Keratinocyte (primary cell): ENCODE results near the gene CEP20. TPM values are rescaled to one million over a fixed set of nuclear protein-coding genes. Genes with fewer than 3 reads are reported as not detected.

Experiments
- DNase-seq: peaks from one replicate; pipeline ENCODE4 v3.0.0-alpha.2; 2011; ENCODE audit warnings: low read depth, missing footprints, low spot score
- FAIRE-seq: peaks from 2 replicates; lab custom pipeline; 2011; peaks lifted over from hg19 to GRCh38; lab: Jason Lieb, UNC
- H2AFZ ChIP-seq: 2 replicates; pipeline ENCODE4 v1.6.0; 2012; ENCODE audit warnings: low read length, control low read depth, inconsistent platforms; ENCODE audit not compliant: control insufficient read depth
- H3K27ac ChIP-seq: 2 replicates; pipeline ENCODE4 v1.5.1; 2011; ENCODE audit warnings: low read length; ENCODE audit not compliant: control insufficient read depth, insufficient read depth
- H3K27me3 ChIP-seq: 3 replicates; pipeline ENCODE4 v1.6.0; 2011; ENCODE audit warnings: low read length; ENCODE audit not compliant: control insufficient read depth, insufficient read depth; ENCODE audit errors: extremely low read depth
- H3K36me3 ChIP-seq, 2 experiments: 2 replicates in 1 of 2; 3 replicates in 1 of 2; pipeline ENCODE4 v1.5.1; 2011; ENCODE audit warnings: low read length in 2 of 2, mild to moderate bottlenecking in 1 of 2; ENCODE audit not compliant: control insufficient read depth in 2 of 2, insufficient read depth in 2 of 2; ENCODE audit errors: extremely low read depth in 1 of 2
- H3K4me1 ChIP-seq: 3 replicates; pipeline ENCODE4 v1.5.1; 2011; ENCODE audit warnings: low read length; ENCODE audit not compliant: control insufficient read depth, insufficient read depth; ENCODE audit errors: extremely low read depth
- H3K4me2 ChIP-seq: 3 replicates; pipeline ENCODE4 v1.6.0; 2011; ENCODE audit warnings: low read depth, low read length; ENCODE audit not compliant: control insufficient read depth, insufficient read depth; ENCODE audit errors: extremely low read depth
- H3K4me3 ChIP-seq, 3 experiments: fragments of 200-600 bp in 1 of 3; sonication (generic) in 1 of 3; 2 replicates in 2 of 3; 3 replicates in 1 of 3; pipeline ENCODE4 v1.5.1; 2011 to 2016; ENCODE audit warnings: low read length in 3 of 3, mild to moderate bottlenecking in 3 of 3, control low read depth in 2 of 3, inconsistent platforms in 1 of 3, low read depth in 1 of 3, mixed read lengths in 1 of 3, mixed run types in 1 of 3, moderate library complexity in 1 of 3; ENCODE audit not compliant: control insufficient read depth in 2 of 3, insufficient read depth in 2 of 3; ENCODE audit errors: extremely low read depth in 1 of 3
- H3K79me2 ChIP-seq: 2 replicates; pipeline ENCODE4 v1.6.0; 2012; ENCODE audit warnings: low read length; ENCODE audit not compliant: control insufficient read depth, insufficient read depth
- H3K9ac ChIP-seq: 3 replicates; pipeline ENCODE4 v1.6.0; 2011; ENCODE audit warnings: low read length; ENCODE audit not compliant: control insufficient read depth, insufficient read depth; ENCODE audit errors: extremely low read depth
- H3K9me1 ChIP-seq: 3 replicates; pipeline ENCODE4 v1.6.0; 2011; ENCODE audit warnings: low read length; ENCODE audit not compliant: control insufficient read depth, insufficient read depth; ENCODE audit errors: extremely low read depth
- H3K9me3 ChIP-seq: 2 replicates; pipeline ENCODE4 v1.5.1; 2012; ENCODE audit warnings: low read depth, low read length; ENCODE audit not compliant: control insufficient read depth
- H4K20me1 ChIP-seq: 3 replicates; pipeline ENCODE4 v1.6.0; 2011; ENCODE audit warnings: low read length; ENCODE audit not compliant: control insufficient read depth, insufficient read depth; ENCODE audit errors: extremely low read depth
- CTCF ChIP-seq, 3 experiments: IDR thresholded peaks in 1 of 3; conservative IDR thresholded peaks in 1 of 3; optimal IDR thresholded peaks in 1 of 3; 2 replicates in 2 of 3; 3 replicates in 1 of 3; pipeline versions ENCODE3 to v1.5.1; 2011; ENCODE audit warnings: low read length in 3 of 3, mild to moderate bottlenecking in 3 of 3, moderate library complexity in 2 of 3, control low read depth in 1 of 3, inconsistent platforms in 1 of 3; ENCODE audit not compliant: insufficient read depth in 2 of 3; ENCODE audit errors: extremely low read depth in 1 of 3
- EZH2 ChIP-seq: IDR thresholded peaks from one replicate; pipeline ENCODE4 v1.6.1; 2012; ENCODE audit warnings: inconsistent platforms, mild to moderate bottlenecking, low read length, moderate library complexity
- dilution Hi-C: fragments of 300-500 bp; cut with MboI; formaldehyde crosslinking; loops from one replicate; pipeline ENCODE4 v1.7.0; 2020; ENCODE audit warnings: low sequenced_read_pairs; ENCODE audit not compliant: extremely low pct_ligation_motif_present
- polyA plus RNA-seq, 5 experiments: library from polyadenylated mRNA; depleted of rRNA in 3 of 5; stranded (reverse) in 3 of 5; stranded (forward) in 1 of 5; unstranded in 1 of 5; fragments of >200 nt; gene quantifications; 1 replicate in 1 of 5; 2 replicates in 3 of 5; 3 replicates in 1 of 5; pipeline versions ENCODE4 v1.2.1 to v1.2.3, GENCODE V29; 2011 to 2012; ENCODE audit warnings: missing spikeins in 2 of 5, low read depth in 1 of 5, low replicate concordance in 1 of 5

Gene CEP20
- polyA plus RNA-seq, 1 donor (not counting 4 experiments of a cell fraction or from before 2014, with no cell fraction given): 44.1 TPM

- no peak overlapping the region for H3K27ac ChIP-seq
- no peak for DNase-seq
- H2AFZ ChIP-seq: no peak overlapping the region
- TF ChIP-seq EZH2: no peak
- no peak for TF ChIP-seq CTCF (optimal IDR thresholded peaks at IDR 0.05 in 1 of 3, IDR thresholded peaks at IDR 0.05 in 1 of 3, conservative IDR thresholded peaks at IDR 0.05 in 1 of 3; ENCODE audit: extremely low read depth in 1 of 3, insufficient read depth in 2 of 3, low read length in 3 of 3)
- no peak for FAIRE-seq
- H3K9ac ChIP-seq: no peak overlapping the region
- no peaks in the 10 kb centered on the region for H3K27me3 ChIP-seq
- no peak overlapping the region for H3K4me3 ChIP-seq
- H3K9me3 ChIP-seq: no peaks in the 10 kb centered on the region
- H3K36me3 ChIP-seq: no peaks in the 10 kb centered on the region
- no peaks in the 10 kb centered on the region for H3K79me2 ChIP-seq
- no peaks in the 10 kb centered on the region for H4K20me1 ChIP-seq
- H3K4me2 ChIP-seq: no peak overlapping the region
- H3K9me1 ChIP-seq: no peaks in the 10 kb centered on the region
- dilution Hi-C loops: no loop called here
- H3K4me1 ChIP-seq: no peaks in the 10 kb centered on the region
Measured at GRCh38 chr16:15836074-15836473, 52.3 kb downstream of the CEP20 start.

GRCh38 chr16:15835136-15835878 lies 53.1 kb downstream of the CEP20 start:
- no peaks in the 10 kb centered on the region for H3K9me3 ChIP-seq
- FAIRE-seq (no peak), DNase-seq (no peak)
- TF ChIP-seq CTCF (optimal IDR thresholded peaks at IDR 0.05 in 1 of 3, IDR thresholded peaks at IDR 0.05 in 1 of 3, conservative IDR thresholded peaks at IDR 0.05 in 1 of 3; ENCODE audit: extremely low read depth in 1 of 3, insufficient read depth in 2 of 3, low read length in 3 of 3) (no peak), EZH2 (no peak)
- H3K36me3 ChIP-seq: no peaks in the 10 kb centered on the region
- no peaks in the 10 kb centered on the region for H3K4me1 ChIP-seq
- dilution Hi-C loops: no loop called here
- H3K79me2 ChIP-seq: no peaks in the 10 kb centered on the region
- H3K4me2 ChIP-seq: no peak overlapping the region
- H3K9me1 ChIP-seq: no peaks in the 10 kb centered on the region
- H3K27ac ChIP-seq: no peak overlapping the region
- H3K4me3 ChIP-seq: no peak overlapping the region
- H3K9ac ChIP-seq: no peak overlapping the region
- no peaks in the 10 kb centered on the region for H4K20me1 ChIP-seq
- no peaks in the 10 kb centered on the region for H3K27me3 ChIP-seq
- no peak overlapping the region for H2AFZ ChIP-seq
